ENCODE data around the gene INTS14. TPM values are rescaled to one million over a fixed set of nuclear protein-coding genes. Genes with fewer than 3 reads are reported as not detected.

Gene INTS14
- total RNA-seq (2021) (38.0 and 39.9 TPM in 2 replicates), Bru-seq, nascent RNA (percentile 77 among the genes with signal in this experiment), BruChase-seq, experiment 1, labeled RNA remaining after a 2-hour chase (percentile 71 among the genes with signal in this experiment), BruChase-seq, experiment 2, labeled RNA remaining after a 6-hour chase (percentile 72 among the genes with signal in this experiment)
- long read RNA-seq, transcript INTS14-217 (12 exons, 2,615 nt), result minor isoform, 28 of 110 reads
- long read RNA-seq, transcript INTS14-201 (12 exons, 2,393 nt), result major isoform, 35 of 110 reads
- long read RNA-seq, partial matches to known transcripts, result 15 of 110 reads
- long read RNA-seq, other reads (novel, unspliced or antisense), result 27 of 110 reads

GRCh38 chr15:65610871-65611718 lies at the start of gene INTS14:
Gene INTS14 (minus strand): TSS chr15:65611131. CDS start chr15:65607380, 3,751 bp downstream.
- peak; percentile 75 for TF ChIP-seq CTCF (conservative IDR thresholded peaks at IDR 0.05; ENCODE audit: low read depth, low read length)
- TF ChIP-seq EZH2 (IDR thresholded peaks at IDR 0.05; ENCODE audit: borderline replicate concordance, low read depth, low read length, poor library complexity, severe bottlenecking), result no peak

GRCh38 chr15:65659502-65660052 lies 48.6 kb upstream of the INTS14 start:
- ChIA-PET POLR2A (ENCODE audit: low non-redundant PET) (interaction anchor here (0.6 kb wide), 1 partner anchor 60 kb away, joined by 3 read pairs; no protein-coding TSS in a partner anchor), CTCF (no interaction called here)
- Histone ChIP-seq H3K36me3 (ENCODE audit: insufficient read depth, low read length, poor library complexity, severe bottlenecking) (peaks cover 5% of the 10 kb centered on the region), H3K27me3 (replicated peaks; ENCODE audit: insufficient read depth, low read depth, low read length, poor library complexity) (no peaks in the 10 kb centered on the region), H3K27ac (ENCODE audit: low read depth, low read length, poor library complexity, severe bottlenecking) (no peak overlapping the region), H3K9me3 (ENCODE audit: low read depth, low read length, poor library complexity, severe bottlenecking) (no peaks in the 10 kb centered on the region), H3K4me3 (ENCODE audit: low read depth, low read length, poor library complexity, severe bottlenecking) (no peak overlapping the region), H3K4me1 (ENCODE audit: insufficient read depth, low read length, poor library complexity, severe bottlenecking) (no peaks in the 10 kb centered on the region)
- TF ChIP-seq CTCF (conservative IDR thresholded peaks at IDR 0.05; ENCODE audit: low read depth, low read length) (no peak), EZH2 (IDR thresholded peaks at IDR 0.05; ENCODE audit: borderline replicate concordance, low read depth, low read length, poor library complexity, severe bottlenecking) (no peak)
- no TSS peak for BruUV-seq (replicated peaks)
- intact Hi-C loops (cut with micrococcal nuclease; ENCODE audit: unreplicated experiment), result no loop called here
- DNase-seq (ENCODE audit: low spot score), result no peak

More at GRCh38 chr15:65610871-65611718, at the start of gene INTS14:
- intact Hi-C loops (cut with micrococcal nuclease; ENCODE audit: unreplicated experiment), result no loop called here
- ChIA-PET POLR2A (ENCODE audit: low non-redundant PET) (interaction anchor here (0.6 to 0.9 kb wide), 3 partner anchors 252 to 1380 kb away, joined by 3 read pairs; no protein-coding TSS in a partner anchor), CTCF (interaction anchor here (0.5 to 1.1 kb wide), 4 partner anchors 28 to 258 kb away, joined by 3 to 5 read pairs (median 4); partner anchors contain the start of gene RAB11A)
- H3K27ac ChIP-seq (ENCODE audit: low read depth, low read length, poor library complexity, severe bottlenecking), result peak within 1 kb of the TSS; percentile 90
- TSS peak; percentile 75 for BruUV-seq (replicated peaks)
- H3K36me3 ChIP-seq (ENCODE audit: insufficient read depth, low read length, poor library complexity, severe bottlenecking), result no peaks in the 10 kb centered on the region
- DNase-seq (ENCODE audit: low spot score), result peak; percentile 99
- H3K4me1 ChIP-seq (ENCODE audit: insufficient read depth, low read length, poor library complexity, severe bottlenecking), result peaks cover 16% of the 10 kb centered on the region
- peak within 1 kb of the TSS; percentile 83 for H3K4me3 ChIP-seq (ENCODE audit: low read depth, low read length, poor library complexity, severe bottlenecking)
- H3K9me3 ChIP-seq (ENCODE audit: low read depth, low read length, poor library complexity, severe bottlenecking), result no peaks in the 10 kb centered on the region
- no peaks in the 10 kb centered on the region for H3K27me3 ChIP-seq (replicated peaks; ENCODE audit: insufficient read depth, low read depth, low read length, poor library complexity)

- no peaks in the 10 kb centered on the region for H3K27me3 ChIP-seq (replicated peaks; ENCODE audit: insufficient read depth, low read depth, low read length, poor library complexity)
- H3K36me3 ChIP-seq (ENCODE audit: insufficient read depth, low read length, poor library complexity, severe bottlenecking), result no peaks in the 10 kb centered on the region
- H3K4me3 ChIP-seq (ENCODE audit: low read depth, low read length, poor library complexity, severe bottlenecking), result no peak overlapping the region
- no peak for DNase-seq (ENCODE audit: low spot score)
- H3K4me1 ChIP-seq (ENCODE audit: insufficient read depth, low read length, poor library complexity, severe bottlenecking), result no peaks in the 10 kb centered on the region
- TF ChIP-seq CTCF (conservative IDR thresholded peaks at IDR 0.05; ENCODE audit: low read depth, low read length), result no peak
- TF ChIP-seq EZH2 (IDR thresholded peaks at IDR 0.05; ENCODE audit: borderline replicate concordance, low read depth, low read length, poor library complexity, severe bottlenecking), result no peak
- H3K27ac ChIP-seq (ENCODE audit: low read depth, low read length, poor library complexity, severe bottlenecking), result no peak overlapping the region
- POLR2A ChIA-PET (ENCODE audit: low non-redundant PET), result no interaction called here
- CTCF ChIA-PET, result no interaction called here
- no peaks in the 10 kb centered on the region for H3K9me3 ChIP-seq (ENCODE audit: low read depth, low read length, poor library complexity, severe bottlenecking)
- intact Hi-C loops (cut with micrococcal nuclease; ENCODE audit: unreplicated experiment), result no loop called here
- BruUV-seq (replicated peaks), result no TSS peak
These were observed 44.5 kb upstream of the INTS14 start for GRCh38 chr15:65655457-65655856.

Data from A673 (cell line).